Measurements from ENCODE around the gene MGMT.

GRCh38 chr10:129553928-129554327 lies 86.9 kb downstream of the MGMT start:
- TF ChIP-seq CTCF (IDR thresholded peaks at IDR 0.05) (no peak), POLR2A (IDR thresholded peaks at IDR 0.05) (no peak)
